Right lobe of liver (tissue), 6 donors: ENCODE data around the gene NGFR. TPM values are rescaled to one million over a fixed set of nuclear protein-coding genes. Genes with fewer than 3 reads are reported as not detected.
A peak's percentile ranks its signal among the peaks of the same experiment; 100 is the strongest.
"Not testable (repeated sequence)": the region's sequence is repeated elsewhere in the genome, so short reads cannot be mapped to it uniquely, and the experiment has no call there.

Experiments
- ATAC-seq, 4 donors: fragments of 200-7000 bp; cut with Tn5 transposase; one replicate each; pipeline ENCODE4 v1.9.1; 2020; ENCODE audit warnings: mild to moderate bottlenecking in 4 of 4, moderate library complexity in 4 of 4
- DNase-seq, 3 donors: peaks; one replicate each; pipeline ENCODE4 v3.0.0-alpha.2; 2020
- H3K27ac ChIP-seq, 3 donors: fragments of 200-600 bp; one replicate each; pipeline ENCODE4 v1.8.0; 2022
- H3K27me3 ChIP-seq, 2 donors: fragments of 200-600 bp; one replicate each; pipeline ENCODE4 v1.8.0; 2022
- H3K36me3 ChIP-seq, 4 donors: fragments of 200-600 bp; sonication (generic) in 1 of 4; one replicate each; pipeline versions ENCODE4 v1.5.1 to v1.8.0; 2017 to 2022; ENCODE audit warnings: control low read depth in 1 of 4
- H3K4me1 ChIP-seq, 4 donors: fragments of 200-600 bp; sonication (generic) in 1 of 4; one replicate each; pipeline versions ENCODE4 v1.5.1 to v1.8.0; 2017 to 2022; ENCODE audit warnings: control low read depth in 1 of 4
- H3K4me3 ChIP-seq, 3 donors: fragments of 200-600 bp; one replicate each; pipeline ENCODE4 v1.8.0; 2022
- H3K9me3 ChIP-seq, 4 donors: fragments of 200-600 bp; sonication (generic) in 1 of 4; one replicate each; pipeline versions ENCODE4 v1.5.1 to v1.8.0; 2017 to 2022; ENCODE audit warnings: control low read depth in 1 of 4
- POLR2A ChIP-seq: fragments of 450-650 bp; IDR thresholded peaks from one replicate; pipeline ENCODE4 v1.6.1; 2017; ENCODE audit warnings: antibody characterized with exemption, mild to moderate bottlenecking
- WGBS: methylation state at CpG from one replicate; pipeline ENCODE4 v1.1.6; 2018; ENCODE audit warnings: low coverage, low lambda C conversion rate; ENCODE audit not compliant: insufficient coverage; ENCODE audit errors: missing lambda C conversion rate; 5-methylcytosine and 5-hydroxymethylcytosine counted together
- intact Hi-C, 2 donors: fragments of 100-400 bp; cut with DNase I; formaldehyde crosslinking; loops; one replicate each; pipeline versions ENCODE4 v1.11.2 to v1.14.1; 2022
- total RNA-seq, 6 experiments: library from RNA; depleted of rRNA in 2 of 6; stranded (reverse); fragments of >200 nt in 2 of 6; fragmentation: NEBNext Ultra II Directional in 3 of 6; extraction: Animal tissue kit (Norgen Biotek cat#: 25700) in 3 of 6; gene quantifications; one replicate each; pipeline versions ENCODE4 v1.1.0 to v1.2.4, GENCODE V29; 2016 to 2023
- TF ChIP-seq, protein P1 (sequence below), 4 donors: fragments of 200-600 bp in 3 of 4; fragments of 450-650 bp in 1 of 4; IDR thresholded peaks; one replicate each; pipeline versions ENCODE4 v1.5.1 to v1.8.0; 2016 to 2022; ENCODE audit warnings: antibody characterized with exemption in 4 of 4, mild to moderate bottlenecking in 2 of 4
- donor health status: DM: no; HTN: yes; CAD: no.
- donor health status: DM: no; HTN: no; CAD: no.
- donor health status: DM: no; HTN: no; CAD: no.
- donor health status: DM: no; HTN: yes; CAD: no.
- donor health status: DM: no; HTN: yes; CAD: no.

Gene NGFR
- total RNA-seq, 6 experiments from 2014 or later: 3.1 to 9.4 (median 6.8) TPM

DNA sequence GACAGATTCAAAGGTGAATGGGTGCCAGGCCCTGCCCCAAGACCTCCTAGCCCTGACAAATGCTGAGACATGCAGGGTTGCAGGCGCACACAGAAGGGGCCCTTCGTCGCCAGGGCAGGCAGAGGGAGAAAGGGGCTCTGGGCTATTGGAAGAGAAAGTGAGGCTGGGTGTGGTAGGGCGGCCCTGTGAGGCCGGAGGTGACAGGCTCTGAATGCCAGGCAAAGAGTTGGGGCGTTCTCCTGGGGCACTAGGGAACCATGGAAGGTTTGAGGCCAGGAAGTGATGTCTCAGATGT, 54.2 kb downstream of the NGFR start:
- H3K4me3 ChIP-seq: no peak overlapping the region
- ATAC-seq (no peak), DNase-seq (no peak)
- peaks cover 0 to 16% (median 5%) of the 10 kb centered on the region in 4 donors for H3K4me1 ChIP-seq
- TF ChIP-seq, protein P1, sequence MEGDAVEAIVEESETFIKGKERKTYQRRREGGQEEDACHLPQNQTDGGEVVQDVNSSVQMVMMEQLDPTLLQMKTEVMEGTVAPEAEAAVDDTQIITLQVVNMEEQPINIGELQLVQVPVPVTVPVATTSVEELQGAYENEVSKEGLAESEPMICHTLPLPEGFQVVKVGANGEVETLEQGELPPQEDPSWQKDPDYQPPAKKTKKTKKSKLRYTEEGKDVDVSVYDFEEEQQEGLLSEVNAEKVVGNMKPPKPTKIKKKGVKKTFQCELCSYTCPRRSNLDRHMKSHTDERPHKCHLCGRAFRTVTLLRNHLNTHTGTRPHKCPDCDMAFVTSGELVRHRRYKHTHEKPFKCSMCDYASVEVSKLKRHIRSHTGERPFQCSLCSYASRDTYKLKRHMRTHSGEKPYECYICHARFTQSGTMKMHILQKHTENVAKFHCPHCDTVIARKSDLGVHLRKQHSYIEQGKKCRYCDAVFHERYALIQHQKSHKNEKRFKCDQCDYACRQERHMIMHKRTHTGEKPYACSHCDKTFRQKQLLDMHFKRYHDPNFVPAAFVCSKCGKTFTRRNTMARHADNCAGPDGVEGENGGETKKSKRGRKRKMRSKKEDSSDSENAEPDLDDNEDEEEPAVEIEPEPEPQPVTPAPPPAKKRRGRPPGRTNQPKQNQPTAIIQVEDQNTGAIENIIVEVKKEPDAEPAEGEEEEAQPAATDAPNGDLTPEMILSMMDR (IDR thresholded peaks at IDR 0.05): no peak
- no peak for TF ChIP-seq POLR2A
- no peaks in the 10 kb centered on the region for H3K9me3 ChIP-seq
- no peaks in the 10 kb centered on the region for H3K27me3 ChIP-seq
- intact Hi-C loops: no loop called here
- no peaks in the 10 kb centered on the region for H3K36me3 ChIP-seq
- 84% methylated on average over 2 of the region's 6 CpGs for WGBS
- no peak overlapping the region for H3K27ac ChIP-seq

DNA sequence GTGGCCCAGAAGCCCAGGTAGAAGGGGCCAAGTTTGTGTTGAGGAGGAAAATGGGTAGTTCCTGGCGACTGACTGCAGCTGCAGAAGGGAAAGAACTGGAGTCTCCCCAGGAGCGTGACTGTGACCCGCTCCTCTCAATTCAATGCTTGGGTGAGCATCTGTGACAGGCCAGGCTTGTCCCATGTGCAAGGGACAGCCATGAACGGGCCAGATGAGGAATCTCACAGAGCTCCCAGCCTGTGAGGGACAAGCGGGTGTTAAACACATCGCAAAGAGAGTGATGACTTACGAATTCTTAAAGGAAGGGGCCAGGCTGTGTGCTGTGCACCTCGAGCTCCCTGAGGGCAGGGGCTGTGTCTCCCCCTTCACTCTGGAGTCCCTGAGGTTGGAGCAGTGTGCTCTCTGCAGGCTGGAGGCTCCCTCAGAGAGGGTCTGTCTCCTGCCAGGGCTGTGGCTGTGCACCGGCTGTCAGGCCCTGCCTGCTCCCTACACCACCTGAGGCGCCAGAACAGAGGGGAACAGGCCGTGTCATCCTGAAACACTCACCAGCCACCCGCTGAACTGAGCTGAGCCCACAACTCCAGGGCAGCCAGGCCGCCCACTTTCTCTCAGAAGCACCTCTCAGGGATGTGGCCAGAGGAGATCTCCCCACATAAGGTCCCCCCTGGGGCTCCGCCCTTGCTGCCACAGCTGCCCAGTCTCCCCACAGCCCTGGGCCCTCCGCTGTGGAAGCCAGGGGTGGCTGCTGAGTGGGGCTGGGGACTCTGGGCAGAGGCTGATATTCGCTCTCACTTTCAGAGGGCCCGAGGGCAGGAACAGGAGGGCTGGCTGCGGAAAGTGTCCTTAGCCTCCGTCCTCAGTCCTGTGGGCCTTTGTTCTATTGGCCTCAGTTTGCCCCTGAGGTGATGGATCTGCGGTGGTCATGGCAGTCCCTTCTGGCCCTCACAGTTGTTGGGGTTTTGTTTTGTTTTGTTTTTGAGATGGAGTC, 54.9 kb downstream of the NGFR start:
- Histone ChIP-seq H3K27ac (no peak overlapping the region), H3K4me1 (peaks cover 0 to 16% (median 5%) of the 10 kb centered on the region in 4 donors), H3K9me3 (no peaks in the 10 kb centered on the region), H3K4me3 (no peak overlapping the region), H3K27me3 (no peaks in the 10 kb centered on the region), H3K36me3 (no peaks in the 10 kb centered on the region)
- TF ChIP-seq, protein P1 (IDR thresholded peaks at IDR 0.05): no peak
- no peak for TF ChIP-seq POLR2A
- WGBS: 95% methylated on average over 7 of the region's 20 CpGs
- ATAC-seq: no peak
- intact Hi-C loops: loop anchor here (5.0 to 10.0 kb wide), 4 partner anchors 48 to 245 kb away; no protein-coding TSS in a partner anchor
- DNase-seq: no peak

DNA sequence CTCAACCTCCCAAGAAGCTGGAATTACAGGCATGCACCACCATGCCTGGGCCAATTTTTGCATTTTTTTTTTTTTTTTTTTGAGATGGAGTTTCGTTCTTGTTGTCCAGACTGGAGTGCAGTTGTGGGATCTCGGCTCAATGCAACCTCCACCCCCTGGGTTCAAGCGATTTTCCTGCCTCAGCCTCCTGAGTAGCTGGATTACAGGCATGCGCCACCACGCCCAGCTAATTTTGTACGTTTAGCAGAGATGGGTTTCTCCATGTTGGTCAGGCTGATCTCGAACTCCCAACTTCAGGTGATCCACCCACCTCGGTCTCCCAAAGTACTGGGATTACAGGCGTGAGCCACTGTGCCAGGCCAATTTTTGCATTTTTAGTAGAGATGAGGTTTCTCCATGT, 55.7 kb downstream of the NGFR start:
- intact Hi-C loops: loop anchor here (5.0 to 10.0 kb wide), 4 partner anchors 48 to 246 kb away; no protein-coding TSS in a partner anchor
- not testable (repeated sequence) for ATAC-seq, H3K9me3 ChIP-seq, H3K27me3 ChIP-seq, H3K27ac ChIP-seq, DNase-seq, H3K36me3 ChIP-seq, H3K4me3 ChIP-seq
- peaks cover 0 to 16% (median 5%) of the 10 kb centered on the region in 4 donors for H3K4me1 ChIP-seq
- WGBS: 88% methylated on average over 8 of the region's 9 CpGs

DNA sequence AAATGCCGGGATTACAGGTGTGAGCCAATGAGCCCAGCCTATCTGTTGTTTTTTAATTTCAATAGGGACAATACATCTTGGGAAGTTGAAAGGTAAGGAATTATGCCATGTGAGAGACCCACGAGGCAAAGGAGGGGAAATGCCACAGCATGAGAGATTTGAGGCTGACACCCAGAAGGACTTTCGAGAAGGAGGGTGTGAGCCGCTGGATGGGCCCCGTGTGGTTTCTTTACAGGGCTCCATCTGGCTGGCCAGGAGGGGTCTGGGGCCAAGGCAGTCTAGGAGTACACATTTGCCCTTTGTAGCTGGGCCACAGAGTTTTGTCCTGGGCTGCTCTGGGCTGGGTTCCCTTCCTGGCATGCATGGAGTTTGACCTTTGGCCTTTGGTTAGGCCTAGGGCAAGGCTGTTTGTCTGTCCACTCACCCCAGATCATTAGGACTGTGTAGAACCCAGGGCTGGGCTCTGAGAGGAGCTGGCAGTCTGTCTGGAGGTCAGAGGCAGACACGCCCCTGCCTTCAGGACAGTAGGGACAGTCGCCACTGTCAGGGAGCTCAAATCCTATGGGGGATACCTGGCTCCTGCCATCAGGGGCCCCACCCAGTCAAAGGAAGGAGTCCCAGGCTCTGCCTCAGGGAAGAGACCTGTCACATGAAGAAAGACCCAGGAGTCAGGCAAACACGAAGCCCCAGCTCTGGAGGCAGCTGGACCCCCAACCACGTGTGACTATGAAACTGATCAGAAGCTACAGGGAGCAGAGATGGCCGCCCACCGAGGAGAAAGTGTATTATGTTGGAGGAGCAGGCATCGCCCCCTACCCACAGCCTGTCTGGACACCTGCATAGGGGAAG, 56.4 kb downstream of the NGFR start:
- WGBS: 70% methylated on average over 4 of the region's 12 CpGs

More for the DNA sequence above, 56.4 kb downstream of the NGFR start:
- TF ChIP-seq, protein P1 (IDR thresholded peaks at IDR 0.05): no peak
- no peak for TF ChIP-seq POLR2A
- ATAC-seq: peak; percentile 64 to 85 (median 74)
- peak in 2 of 3 donors; percentile 74 to 82 for DNase-seq
- peaks cover 0 to 16% (median 8%) of the 10 kb centered on the region in 4 donors for H3K4me1 ChIP-seq
- no peak overlapping the region for H3K27ac ChIP-seq
- H3K9me3 ChIP-seq: no peaks in the 10 kb centered on the region
- no peak overlapping the region for H3K4me3 ChIP-seq
- intact Hi-C loops: loop anchor here (5.0 to 10.0 kb wide), 4 partner anchors 49 to 247 kb away; no protein-coding TSS in a partner anchor
- H3K36me3 ChIP-seq: no peaks in the 10 kb centered on the region
- no peaks in the 10 kb centered on the region for H3K27me3 ChIP-seq
